Prostate gland (tissue), 2 donors: ENCODE results near the gene HNRNPH3. TPM values are rescaled to one million over a fixed set of nuclear protein-coding genes. Genes with fewer than 3 reads are reported as not detected.

Experiments
- DNase-seq: peaks from one replicate; pipeline ENCODE4 v3.0.0-alpha.2; 2019; ENCODE audit warnings: low spot score
- H3K27ac ChIP-seq, 2 donors: fragments of 200-600 bp; sonication (generic); 2 replicates each; pipeline ENCODE4 v1.5.1; 2017 to 2019
- H3K27me3 ChIP-seq: fragments of 200-600 bp; sonication (generic); replicated peaks from 2 replicates; pipeline ENCODE4 v1.5.1; 2019; ENCODE audit not compliant: insufficient read depth
- H3K36me3 ChIP-seq, 2 donors: fragments of 200-600 bp; sonication (generic); 1 replicate in 1 of 2; 2 replicates in 1 of 2; pipeline versions ENCODE4 v1.5.1 to v1.8.1; 2017 to 2019
- H3K4me1 ChIP-seq: fragments of 200-600 bp; sonication (generic); replicated peaks from 2 replicates; pipeline ENCODE4 v1.5.1; 2019
- H3K4me3 ChIP-seq, 2 donors: fragments of 200-600 bp; sonication (generic); 2 replicates each; pipeline ENCODE4 v1.5.1; 2017 to 2019
- H3K9me3 ChIP-seq: fragments of 200-600 bp; sonication (generic); 2 replicates; pipeline ENCODE4 v1.5.1; 2017
- CTCF ChIP-seq, 4 experiments: fragments of 200-600 bp in 2 of 4; fragments of 450-650 bp in 2 of 4; sonication (generic) in 2 of 4; IDR thresholded peaks; 1 replicate in 3 of 4; 2 replicates in 1 of 4; pipeline ENCODE4 v1.5.1; 2016 to 2019; ENCODE audit warnings: antibody characterized with exemption in 4 of 4, mild to moderate bottlenecking in 2 of 4, moderate library complexity in 2 of 4
- POLR2A ChIP-seq: fragments of 450-650 bp; IDR thresholded peaks from one replicate; pipeline ENCODE4 v1.6.1; 2016; ENCODE audit warnings: antibody characterized with exemption, mild to moderate bottlenecking
- POLR2AphosphoS5 ChIP-seq: sonication (generic); formaldehyde crosslinking; IDR thresholded peaks from one replicate; pipeline ENCODE4 v1.6.1; 2017; ENCODE audit warnings: antibody characterized with exemption
- WGBS: methylation state at CpG from one replicate; pipeline ENCODE4 v1.1.5; 2018; 5-methylcytosine and 5-hydroxymethylcytosine counted together
- intact Hi-C: fragments of 100-400 bp; cut with DNase I; formaldehyde crosslinking; loops from one replicate; pipeline ENCODE4 v1.14.2; 2022
- total RNA-seq, 2 donors: library from RNA; depleted of rRNA; stranded (reverse); fragments of >200 nt; gene quantifications; one replicate each; pipeline ENCODE4 v1.1.0, GENCODE V29; 2016

HNRNPH3 gene, protein sequence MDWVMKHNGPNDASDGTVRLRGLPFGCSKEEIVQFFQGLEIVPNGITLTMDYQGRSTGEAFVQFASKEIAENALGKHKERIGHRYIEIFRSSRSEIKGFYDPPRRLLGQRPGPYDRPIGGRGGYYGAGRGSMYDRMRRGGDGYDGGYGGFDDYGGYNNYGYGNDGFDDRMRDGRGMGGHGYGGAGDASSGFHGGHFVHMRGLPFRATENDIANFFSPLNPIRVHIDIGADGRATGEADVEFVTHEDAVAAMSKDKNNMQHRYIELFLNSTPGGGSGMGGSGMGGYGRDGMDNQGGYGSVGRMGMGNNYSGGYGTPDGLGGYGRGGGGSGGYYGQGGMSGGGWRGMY
- total RNA-seq, result 10 to 100 TPM; 29.1 to 47.5 TPM

DNA sequence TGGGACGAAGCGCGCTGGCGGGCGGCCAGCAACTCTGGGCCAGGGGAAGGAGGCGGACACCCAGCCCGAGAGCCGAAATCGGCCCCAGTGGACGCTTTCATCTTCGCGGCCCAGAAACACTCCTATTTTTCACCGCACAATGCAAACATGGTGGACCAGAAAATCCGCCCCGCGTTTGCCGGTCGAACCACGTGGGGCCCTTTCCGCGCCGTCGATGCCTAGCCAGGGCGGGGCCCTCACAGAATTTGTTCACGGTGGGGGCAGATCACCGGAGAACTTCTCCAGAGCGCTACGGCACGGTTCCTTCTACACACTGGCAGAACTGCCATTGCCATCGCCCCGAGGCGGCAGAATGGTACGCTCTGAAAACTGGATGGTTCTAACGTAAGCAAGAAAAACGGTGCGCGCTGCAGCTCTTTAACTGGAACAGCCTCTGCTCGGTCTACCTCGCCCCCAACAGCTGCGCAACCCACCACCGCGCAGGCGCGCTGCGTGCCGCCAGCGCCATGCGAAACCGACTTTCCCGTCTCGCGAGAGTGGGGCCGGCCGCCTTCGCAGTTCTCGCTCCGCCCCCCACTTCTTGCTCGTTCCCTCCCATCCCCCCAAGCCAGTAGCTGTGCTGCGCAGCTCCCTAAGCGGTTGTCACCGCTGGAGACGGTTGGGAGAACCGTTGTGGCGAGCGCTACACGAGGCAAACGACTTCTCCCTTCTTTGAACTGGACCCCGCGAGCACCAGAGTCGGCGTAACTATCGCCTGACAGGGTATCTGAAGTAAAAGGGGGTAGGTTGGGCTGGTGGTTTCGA, at the start of gene HNRNPH3:
Gene HNRNPH3 (plus strand): TSS at position 610 of the 804 bp plus-strand sequence. CDS start 5,158 bp downstream, outside the sequence.
- Histone ChIP-seq H3K4me1 (peaks cover 9% of the 10 kb centered on the region), H3K4me3 (peak within 1 kb of the TSS; percentile 66 to 90), H3K9me3 (no peaks in the 10 kb centered on the region), H3K36me3 (no peaks in the 10 kb centered on the region), H3K27me3 (no peaks in the 10 kb centered on the region), H3K27ac (peak within 1 kb of the TSS; percentile 94 to 98)
- whole genome bisulfite sequencing, result under 1% methylated on average over 73 of the region's 73 CpGs
- intact Hi-C loops, result loop anchor here (10.0 kb wide), 2 partner anchors 257 to 447 kb away; partner anchors contain the start of genes HERC4 and SIRT1
- DNase-seq, result peak; percentile 98
- TF ChIP-seq POLR2A, result peak; percentile 100
- peak in 1 of 4 experiments; percentile 20 for TF ChIP-seq CTCF (IDR thresholded peaks at IDR 0.05)
- peak; percentile 98 for TF ChIP-seq POLR2AphosphoS5

- Histone ChIP-seq H3K36me3 (no peaks in the 10 kb centered on the region), H3K27me3 (no peaks in the 10 kb centered on the region), H3K4me1 (no peaks in the 10 kb centered on the region), H3K4me3 (no peak overlapping the region), H3K27ac (no peak overlapping the region), H3K9me3 (no peaks in the 10 kb centered on the region)
- intact Hi-C loops, result no loop called here
- DNase-seq, result no peak
- 58% methylated on average over 9 of the region's 9 CpGs for WGBS
- TF ChIP-seq POLR2A (no peak), POLR2AphosphoS5 (no peak), CTCF (IDR thresholded peaks at IDR 0.05) (no peak)
Measured at GRCh38 chr10:68284062-68285001, 47.5 kb upstream of the HNRNPH3 start.

- TF ChIP-seq POLR2A, result no peak
- TF ChIP-seq POLR2AphosphoS5, result no peak
- TF ChIP-seq CTCF (IDR thresholded peaks at IDR 0.05), result no peak
- intact Hi-C loops, result no loop called here
- no peak for DNase-seq
- no peaks in the 10 kb centered on the region for H3K36me3 ChIP-seq
- no peaks in the 10 kb centered on the region for H3K4me1 ChIP-seq
- WGBS, result 92% methylated on average over 4 of the region's 4 CpGs
- no peaks in the 10 kb centered on the region for H3K9me3 ChIP-seq
- H3K27me3 ChIP-seq, result no peaks in the 10 kb centered on the region
- H3K4me3 ChIP-seq, result no peak overlapping the region
- no peak overlapping the region for H3K27ac ChIP-seq
Measured at GRCh38 chr10:68288717-68289116, 43.1 kb upstream of the HNRNPH3 start.

- intact Hi-C loops, result no loop called here
- Histone ChIP-seq H3K27ac (no peak overlapping the region), H3K36me3 (no peaks in the 10 kb centered on the region), H3K4me3 (no peak overlapping the region), H3K4me1 (no peaks in the 10 kb centered on the region), H3K9me3 (no peaks in the 10 kb centered on the region), H3K27me3 (no peaks in the 10 kb centered on the region)
- no peak for DNase-seq
- TF ChIP-seq POLR2A (no peak), CTCF (IDR thresholded peaks at IDR 0.05) (no peak), POLR2AphosphoS5 (no peak)
Measured at GRCh38 chr10:68290736-68291135, 41.1 kb upstream of the HNRNPH3 start.
